BE2C (cell line): ENCODE measurements around the gene NRXN3.

Experiments used
- DNase-seq: peaks from one replicate; pipeline ENCODE4 v3.0.0-alpha.2; 2020
- H3K27me3 ChIP-seq: fragments of 250-450 bp; sonication (Bioruptor Pico); 2 replicates; pipeline ENCODE4 v1.5.1; 2020; ENCODE audit warnings: mild to moderate bottlenecking
- H3K36me3 ChIP-seq: fragments of 250-450 bp; sonication (Bioruptor Pico); 2 replicates; pipeline ENCODE4 v1.5.1; 2020; ENCODE audit warnings: mild to moderate bottlenecking
- H3K4me1 ChIP-seq: fragments of 250-450 bp; sonication (Bioruptor Pico); 2 replicates; pipeline ENCODE4 v1.5.1; 2020
- H3K4me3 ChIP-seq: 2 replicates; pipeline ENCODE4 v1.5.1; 2011; ENCODE audit warnings: low read depth, low read length
- H3K9me3 ChIP-seq: fragments of 250-450 bp; sonication (Bioruptor Pico); 2 replicates; pipeline ENCODE4 v1.5.1; 2020
- CTCF ChIP-seq: IDR thresholded peaks from 2 replicates; pipeline ENCODE4 v1.5.1; 2012; ENCODE audit warnings: mild to moderate bottlenecking, low read depth, low read length

Gene NRXN3

DNA sequence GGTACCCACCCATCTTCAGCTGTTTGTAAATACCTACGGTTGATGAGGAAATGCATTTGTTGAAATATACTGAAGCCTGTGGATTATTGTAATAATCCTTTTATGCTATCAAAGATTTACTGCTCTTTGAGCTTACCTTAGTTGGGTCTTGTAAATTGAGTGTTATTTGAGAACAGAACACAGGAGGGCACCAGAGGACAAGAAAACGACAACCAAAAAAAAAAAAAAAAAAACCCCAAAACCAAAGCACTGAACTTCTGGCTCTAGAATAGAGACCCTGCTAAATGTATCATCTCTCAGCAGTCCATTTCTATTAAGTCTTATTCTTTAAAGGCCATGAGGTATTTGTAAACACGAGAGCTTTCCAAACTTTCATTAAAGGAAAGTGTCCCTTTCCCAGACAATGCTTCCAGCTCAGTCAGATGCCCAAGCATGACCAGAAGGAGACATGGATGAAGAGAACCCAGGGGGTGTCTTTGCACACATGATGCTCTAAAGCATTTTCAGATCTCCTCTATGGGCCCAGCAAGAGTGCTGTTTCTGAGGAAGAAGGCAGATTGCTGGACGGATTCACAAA is 763.9 kb downstream of the NRXN3 start:
- no peaks in the 10 kb centered on the region for H3K27me3 ChIP-seq
- DNase-seq, result no peak
- H3K36me3 ChIP-seq, result no peaks in the 10 kb centered on the region
- peak; percentile 49 for TF ChIP-seq CTCF
- H3K9me3 ChIP-seq, result no peaks in the 10 kb centered on the region
- H3K4me3 ChIP-seq, result no peak overlapping the region
- H3K4me1 ChIP-seq, result no peaks in the 10 kb centered on the region

DNA sequence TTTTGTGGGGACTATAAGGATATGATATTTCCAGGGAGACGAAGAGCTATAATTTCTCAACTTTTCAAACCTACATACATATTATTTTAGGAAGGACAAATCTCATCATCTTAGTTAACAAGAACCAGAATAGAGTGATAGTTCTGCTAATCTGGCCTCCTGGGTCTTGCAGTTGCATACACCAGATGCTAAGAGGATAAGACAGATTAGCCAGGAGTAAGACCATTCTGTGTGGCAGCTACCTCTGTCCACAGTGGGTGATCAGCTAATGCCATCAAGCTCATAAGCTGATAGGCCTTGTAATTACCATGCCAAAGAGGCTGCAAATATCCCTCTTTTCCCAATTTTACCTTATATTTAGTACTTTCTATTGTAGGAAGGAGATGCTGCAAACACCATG is 776.8 kb downstream of the NRXN3 start:
- no peaks in the 10 kb centered on the region for H3K9me3 ChIP-seq
- H3K4me3 ChIP-seq, result no peak overlapping the region
- H3K36me3 ChIP-seq, result no peaks in the 10 kb centered on the region
- DNase-seq, result no peak
- H3K27me3 ChIP-seq, result no peaks in the 10 kb centered on the region
- TF ChIP-seq CTCF, result no peak
- no peaks in the 10 kb centered on the region for H3K4me1 ChIP-seq

DNA sequence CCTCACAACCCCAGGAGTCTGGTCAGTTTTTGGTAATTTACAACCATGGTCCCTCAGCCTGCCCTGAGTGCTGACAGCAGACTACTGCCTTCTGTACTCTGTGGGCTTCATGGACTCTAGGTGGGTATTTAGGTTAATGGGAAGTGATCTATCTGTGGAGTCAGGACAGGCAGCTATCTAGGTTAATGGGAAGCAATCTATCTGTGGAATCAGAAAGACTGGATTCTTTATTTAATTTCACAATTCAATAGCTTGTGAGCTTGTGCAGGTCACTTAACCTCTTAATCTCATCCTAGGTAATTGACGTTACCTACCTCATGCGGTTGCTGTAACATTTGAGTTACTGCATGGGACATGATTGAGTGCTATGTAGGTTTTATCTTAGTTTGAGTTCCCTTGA is 777.5 kb downstream of the NRXN3 start:
- no peaks in the 10 kb centered on the region for H3K36me3 ChIP-seq
- DNase-seq, result no peak
- H3K9me3 ChIP-seq, result no peaks in the 10 kb centered on the region
- H3K4me1 ChIP-seq, result no peaks in the 10 kb centered on the region
- H3K27me3 ChIP-seq, result no peaks in the 10 kb centered on the region
- H3K4me3 ChIP-seq, result no peak overlapping the region
- no peak for TF ChIP-seq CTCF

DNA sequence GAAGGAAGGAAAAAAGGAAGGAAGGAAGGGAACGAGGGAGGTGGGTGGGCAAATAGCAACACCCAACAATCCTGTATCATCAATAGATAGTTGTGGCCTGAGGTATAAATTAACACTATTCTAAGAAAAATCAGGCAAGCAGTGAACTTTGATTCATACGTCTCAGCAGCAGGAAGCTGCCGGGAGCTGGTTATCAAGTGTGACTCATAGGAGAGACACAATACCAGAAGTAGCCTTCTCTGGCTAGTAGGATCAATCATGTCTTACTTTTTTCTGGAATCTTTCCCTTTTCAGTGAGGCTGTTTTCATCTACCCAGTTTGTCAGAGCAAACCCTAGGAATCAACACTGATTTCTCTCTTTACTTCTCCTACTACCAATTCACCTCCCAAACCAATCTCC is 780.5 kb downstream of the NRXN3 start:
- Histone ChIP-seq H3K9me3 (no peaks in the 10 kb centered on the region), H3K36me3 (no peaks in the 10 kb centered on the region), H3K27me3 (no peaks in the 10 kb centered on the region), H3K4me3 (no peak overlapping the region), H3K4me1 (no peaks in the 10 kb centered on the region)
- no peak for TF ChIP-seq CTCF
- no peak for DNase-seq

GRCh38 chr14:78951602-78952001 is 781.4 kb downstream of the NRXN3 start:
- Histone ChIP-seq H3K36me3 (no peaks in the 10 kb centered on the region), H3K4me3 (no peak overlapping the region), H3K9me3 (no peaks in the 10 kb centered on the region), H3K4me1 (no peaks in the 10 kb centered on the region), H3K27me3 (no peaks in the 10 kb centered on the region)
- no peak for TF ChIP-seq CTCF
- DNase-seq, result no peak

DNA sequence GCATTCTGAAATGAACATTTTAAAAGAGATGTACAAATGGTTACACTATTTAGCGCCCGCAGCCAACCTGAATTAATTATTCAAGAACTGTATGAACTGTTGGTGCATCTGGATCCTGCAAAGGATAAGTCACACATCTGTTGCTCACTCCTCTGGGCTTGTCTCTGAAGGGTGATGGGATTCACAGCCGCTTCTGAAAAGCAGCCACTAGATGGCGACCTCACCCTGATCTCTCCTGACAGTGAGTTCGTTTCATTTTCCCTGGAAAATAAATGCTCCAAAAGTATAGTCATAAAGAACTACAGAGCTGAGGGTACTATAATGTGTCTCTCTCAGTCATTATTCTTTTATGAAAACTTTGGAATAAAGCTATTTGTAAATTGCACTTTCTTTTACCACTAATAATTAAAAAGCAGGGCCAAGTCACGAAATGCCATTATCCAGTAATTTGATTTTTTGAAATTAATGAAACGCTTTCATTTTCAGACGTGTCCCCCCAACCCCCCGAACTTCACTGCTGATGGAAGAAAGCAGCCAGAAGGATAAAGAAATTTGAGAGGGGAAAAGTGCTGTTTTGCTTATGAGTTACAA is 789.6 kb downstream of the NRXN3 start:
- DNase-seq, result peak; percentile 72
- Histone ChIP-seq H3K4me1 (no peaks in the 10 kb centered on the region), H3K36me3 (no peaks in the 10 kb centered on the region), H3K9me3 (no peaks in the 10 kb centered on the region), H3K27me3 (no peaks in the 10 kb centered on the region), H3K4me3 (peak overlapping the region; percentile 45)
- TF ChIP-seq CTCF, result peak; percentile 94
